COLO668 (cell line): ENCODE data around the gene MINDY3.

Source experiments
- DNase-seq: peaks from one replicate; lab custom pipeline; 2025; ENCODE audit not compliant: unreplicated experiment; lab: John Stamatoyannopoulos, UW

MINDY3 gene

GRCh38 chr10:15739254-15739970 is 120.9 kb downstream of the MINDY3 start:
- DNase-seq = no peak

DNA sequence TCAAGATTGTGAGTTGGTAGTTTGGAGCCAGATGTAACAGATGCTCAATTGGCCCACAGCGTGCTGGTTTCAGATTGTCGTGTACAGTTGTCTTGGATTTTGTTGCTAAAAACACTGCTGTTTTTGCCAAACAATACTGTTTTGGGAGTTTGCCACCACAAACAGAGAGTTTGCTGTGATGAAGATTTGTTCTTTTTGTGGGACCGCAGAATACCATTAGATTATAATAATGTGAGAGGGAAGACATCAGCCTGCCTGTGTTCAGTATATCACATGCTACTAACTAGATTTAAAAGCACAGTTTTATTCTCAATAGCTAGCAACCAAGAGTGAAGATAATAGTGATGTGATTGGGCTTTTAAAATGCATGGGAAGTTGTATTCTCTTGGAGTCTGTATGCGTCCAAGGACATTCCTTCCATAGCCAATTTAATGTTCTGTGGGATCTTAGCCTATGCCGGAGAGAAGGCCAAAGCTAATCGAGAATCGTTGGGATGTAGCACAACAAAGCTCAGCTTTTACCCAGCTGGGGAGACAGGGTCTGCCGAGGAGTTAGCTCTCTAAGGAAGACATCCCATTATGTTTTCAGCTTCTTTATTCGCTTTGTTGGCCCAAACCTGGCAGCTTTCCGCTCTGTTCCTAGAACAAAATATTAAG is 121.9 kb downstream of the MINDY3 start:
- DNase-seq = no peak

GRCh38 chr10:15737656-15738055 is 122.7 kb downstream of the MINDY3 start:
- no peak for DNase-seq

DNA sequence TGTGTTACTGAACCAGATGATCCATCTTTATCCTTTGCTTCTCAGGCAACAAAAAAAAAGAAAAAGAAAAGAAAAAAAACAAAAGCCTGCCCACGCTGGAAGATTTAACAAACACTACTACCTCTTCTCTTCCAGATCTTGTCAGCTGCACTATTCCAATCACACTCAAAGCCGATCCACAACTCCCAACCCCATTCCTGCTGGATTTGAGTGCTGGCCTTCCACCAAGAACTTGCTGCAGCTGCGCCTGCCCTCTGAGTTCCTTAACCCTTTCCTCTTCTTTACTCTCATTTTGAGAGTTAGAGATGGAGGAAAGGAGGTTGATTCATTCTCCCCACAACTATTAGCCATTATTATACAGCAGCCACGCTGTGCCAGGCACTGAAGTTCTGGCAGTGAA is 124.5 kb downstream of the MINDY3 start:
- no peak for DNase-seq

DNA sequence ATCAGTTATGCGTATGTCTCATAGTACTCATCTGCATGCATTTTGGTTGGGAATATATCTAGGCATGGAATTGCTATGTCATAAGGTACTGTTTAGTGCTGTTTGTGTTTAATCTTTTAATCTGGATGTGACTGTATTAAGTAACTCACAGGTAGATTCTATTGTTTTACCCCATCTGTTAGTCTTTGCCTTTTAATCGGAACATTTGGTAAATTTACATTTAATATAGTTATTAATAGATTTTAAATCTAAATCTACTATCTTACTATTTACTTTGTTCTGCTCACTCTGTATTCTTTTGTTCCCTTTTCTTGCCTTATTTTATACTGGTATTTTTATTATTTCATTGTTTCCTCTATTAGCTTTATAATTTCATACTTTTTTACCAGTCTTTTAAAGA is 130.0 kb downstream of the MINDY3 start:
- DNase-seq = no peak

DNA sequence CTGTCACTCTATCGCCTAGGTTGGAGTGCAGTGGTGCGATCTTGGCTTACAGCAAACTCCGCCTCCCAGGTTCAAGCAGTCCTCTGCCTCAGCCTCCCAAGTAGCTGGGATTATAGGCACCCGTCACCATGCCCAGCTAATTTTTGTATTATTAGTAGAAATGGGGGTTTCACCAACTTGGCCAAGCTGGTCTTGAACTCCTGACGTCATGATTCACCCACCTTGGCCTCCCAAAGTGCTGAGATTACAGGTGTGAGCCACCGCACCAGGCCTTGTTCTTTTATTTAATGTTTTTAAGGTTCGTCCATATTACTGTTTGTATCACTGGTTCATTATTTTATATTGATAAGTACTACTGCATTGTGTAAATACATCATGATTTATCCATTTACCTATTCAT is 130.4 kb downstream of the MINDY3 start:
- no peak for DNase-seq
